Measurements from ENCODE around the gene CHD6. TPM values are rescaled to one million over a fixed set of nuclear protein-coding genes. Genes with fewer than 3 reads are reported as not detected.

The CHD6 gene
- total RNA-seq, 1 experiment from 2014 or later, result 26.6 TPM

- Histone ChIP-seq H3K36me3 (ENCODE audit: control insufficient read depth in 1 of 2, insufficient read depth in 2 of 2, low read length in 2 of 2) (peaks cover 0 to 6% of the 10 kb centered on the region in 2 experiments; a peak in 2 of 4 replicates), H3K9ac (ENCODE audit: low read length) (no peak overlapping the region)
- CTCF ChIA-PET, result interaction anchor here (0.7 kb wide), 1 partner anchor 273 kb away, joined by 3 read pairs; no protein-coding TSS in a partner anchor
These were observed 210.6 kb downstream of the CHD6 start for GRCh38 chr20:41407607-41408006.

More at GRCh38 chr20:41407607-41408006, 210.6 kb downstream of the CHD6 start:
- Histone ChIP-seq H4K20me1 (ENCODE audit: insufficient read depth) (no peaks in the 10 kb centered on the region), H3K4me2 (ENCODE audit: low read length) (no peak overlapping the region), H3K27ac (ENCODE audit: low read depth, low read length) (no peak overlapping the region), H3K4me1 (ENCODE audit: control insufficient read depth in 1 of 2, insufficient read depth in 2 of 2, low read length in 2 of 2) (no peaks in the 10 kb centered on the region), H3K9me3 (ENCODE audit: control insufficient read depth in 1 of 2, insufficient read depth in 1 of 2, low read depth in 1 of 2, low read length in 2 of 2) (no peaks in the 10 kb centered on the region), H3K79me2 (ENCODE audit: insufficient read depth, low read length) (no peaks in the 10 kb centered on the region), H3K9me2 (ENCODE audit: insufficient read depth) (no peaks in the 10 kb centered on the region), H2AFZ (ENCODE audit: low read depth, low read length, poor library complexity, severe bottlenecking) (no peak overlapping the region), H3K4me3 (replicated peaks in 1 of 2; ENCODE audit: low read depth in 1 of 2, low read length in 2 of 2) (no peak overlapping the region), H3K27me3 (ENCODE audit: insufficient read depth, low read length) (no peaks in the 10 kb centered on the region)
- BruUV-seq (replicated peaks), result no TSS peak
- TF ChIP-seq EZH2phosphoT487 (IDR thresholded peaks at IDR 0.05; ENCODE audit: borderline replicate concordance) (no peak), REST (IDR thresholded peaks at IDR 0.05; ENCODE audit: low read depth) (no peak), JUND (IDR thresholded peaks at IDR 0.05) (no peak), RAD21 (IDR thresholded peaks at IDR 0.05; ENCODE audit: low read depth) (no peak), YY1 (IDR thresholded peaks at IDR 0.05; ENCODE audit: extremely low read depth, insufficient replicate concordance, low read depth, low read length) (no peak), POLR2A (IDR thresholded peaks at IDR 0.05; ENCODE audit: borderline replicate concordance, extremely low read depth, insufficient read depth, insufficient read length) (no peak), MAX (IDR thresholded peaks at IDR 0.05) (no peak), ZFX (IDR thresholded peaks at IDR 0.05) (no peak), ZNF274 (IDR thresholded peaks at IDR 0.05; ENCODE audit: low read depth, low read length) (no peak), FOSL1 (IDR thresholded peaks at IDR 0.05; ENCODE audit: low read depth) (no peak), ELF1 (IDR thresholded peaks at IDR 0.05; ENCODE audit: borderline replicate concordance, low read depth) (no peak), POLR2AphosphoS5 (IDR thresholded peaks at IDR 0.05; ENCODE audit: low read depth, low read length) (no peak), CTCF (IDR thresholded peaks at IDR 0.05 in 2 of 3, conservative IDR thresholded peaks at IDR 0.05 in 1 of 3; ENCODE audit: borderline replicate concordance in 1 of 3, insufficient read depth in 1 of 3, low read depth in 2 of 3, low read length in 2 of 3) (no peak), CEBPB (IDR thresholded peaks at IDR 0.05; ENCODE audit: low read depth) (no peak), EZH2 (IDR thresholded peaks at IDR 0.05) (no peak), EGR1 (IDR thresholded peaks at IDR 0.05; ENCODE audit: low read depth) (no peak), SRF (IDR thresholded peaks at IDR 0.05; ENCODE audit: low read depth) (no peak), CBX3 (IDR thresholded peaks at IDR 0.05; ENCODE audit: low read depth) (no peak), TCF7L2 (IDR thresholded peaks at IDR 0.05; ENCODE audit: borderline replicate concordance, extremely low read depth, insufficient read depth, insufficient read length) (no peak)
- ATAC-seq (no peak), DNase-seq (ENCODE audit: low read depth, low spot score) (no peak)
- POLR2A ChIA-PET, result no interaction called here
- RAD21 ChIA-PET (ENCODE audit: low non-redundant PET in 1 of 2, low total read pairs in 2 of 2, uncharacterized antibody in 2 of 2, unreplicated experiment in 2 of 2), result no interaction called here
- intact Hi-C loops (cut with micrococcal nuclease), result no loop called here

Data from HCT116 (cell line).